GM12873 (cell line): ENCODE measurements around the gene C1orf53.

Experiments used
- CTCF ChIP-seq: IDR thresholded peaks from 2 replicates; pipeline ENCODE4 v1.5.1; 2012; ENCODE audit warnings: low read depth, mild to moderate bottlenecking, moderate library complexity, low read length, control low read depth; ENCODE audit not compliant: insufficient read depth; ENCODE audit errors: missing control alignments

Gene C1orf53

GRCh38 chr1:197902454-197903195 is at the start of gene C1orf53:
Gene C1orf53, plus strand, starts transcription at chr1:197902630. Its CDS starts 20 bp downstream, at chr1:197902650.
- no peak for TF ChIP-seq CTCF

GRCh38 chr1:197857477-197857876 is 45.0 kb upstream of the C1orf53 start:
- no peak for TF ChIP-seq CTCF

- TF ChIP-seq CTCF: no peak
These were observed 43.4 kb upstream of the C1orf53 start for GRCh38 chr1:197859024-197859423.

- no peak for TF ChIP-seq CTCF
These were observed 40.2 kb upstream of the C1orf53 start for GRCh38 chr1:197862221-197862620.

- no peak for TF ChIP-seq CTCF
These were observed 39.8 kb upstream of the C1orf53 start for GRCh38 chr1:197862671-197863070.

- no peak for TF ChIP-seq CTCF
These were observed 36.6 kb upstream of the C1orf53 start for GRCh38 chr1:197865809-197866208.

- TF ChIP-seq CTCF: peak; percentile 72
These were observed 33.5 kb upstream of the C1orf53 start for GRCh38 chr1:197868751-197869489.
